GM18502 (cell line): ENCODE measurements around the gene RBMS3.
"Not testable (repeated sequence)": the region's sequence is repeated elsewhere in the genome, so short reads cannot be mapped to it uniquely, and the experiment has no call there.

Experiments
- ATAC-seq: cut with Tn5 transposase; IDR thresholded peaks from one replicate; pipeline ENCODE4 v1.9.1; 2021; ENCODE audit warnings: mild to moderate bottlenecking; ENCODE audit not compliant: unreplicated experiment, poor library complexity

The RBMS3 gene

DNA sequence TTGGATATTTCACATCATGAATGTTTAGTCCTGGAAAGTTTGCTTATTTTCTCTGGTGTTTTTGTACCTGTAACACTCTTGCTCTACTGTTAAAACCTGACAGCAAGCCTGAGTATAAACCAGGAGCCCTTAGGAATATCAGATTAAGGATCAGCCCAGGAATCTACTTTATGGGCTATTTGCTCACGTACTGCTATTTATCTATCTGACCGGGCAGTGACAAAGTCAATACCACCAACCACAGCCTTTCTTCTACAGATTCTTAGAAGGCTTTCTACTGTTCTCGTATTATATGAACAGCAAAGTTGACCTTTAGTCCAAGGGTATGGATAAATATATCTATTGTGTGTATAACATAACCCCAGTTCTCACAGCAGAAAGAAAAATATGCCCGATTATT lies 521.2 kb downstream of the RBMS3 start:
- no peak for ATAC-seq

DNA sequence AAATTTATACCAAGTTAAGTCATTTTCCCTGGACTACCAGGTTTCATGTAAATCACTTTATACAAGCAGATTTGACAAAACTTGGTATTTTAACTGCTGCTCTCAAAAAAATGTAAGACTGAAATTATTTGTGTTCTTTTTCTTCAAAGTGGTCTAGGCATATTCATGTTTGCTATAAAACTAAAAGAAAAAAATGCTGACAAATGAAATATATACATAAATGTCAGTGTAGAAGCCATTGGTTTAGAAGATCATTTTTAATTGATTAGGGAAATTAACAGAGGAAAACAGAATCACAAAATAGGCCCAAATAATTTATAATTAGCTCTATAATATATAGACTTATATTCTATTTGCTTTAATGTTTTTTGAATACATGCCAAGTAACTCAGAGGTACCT lies 523.2 kb downstream of the RBMS3 start:
- ATAC-seq: no peak

DNA sequence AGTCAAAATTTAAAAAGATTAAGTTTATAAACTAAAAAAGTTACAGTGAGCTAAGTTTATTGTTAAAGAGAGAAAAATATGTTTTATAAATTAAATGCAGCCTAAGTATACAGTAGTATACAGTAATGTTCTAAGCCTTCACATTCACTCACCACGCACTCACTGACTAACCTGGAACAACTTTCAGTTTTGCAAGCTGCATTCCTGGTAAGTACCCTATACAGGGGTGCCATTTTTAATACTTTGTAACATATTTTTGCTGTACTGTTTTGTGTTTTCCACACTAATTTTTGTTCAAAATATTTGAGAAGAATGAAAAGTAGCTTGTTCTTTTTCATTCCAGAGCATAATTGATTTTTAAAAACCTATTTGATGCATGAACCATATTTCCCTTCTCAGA lies 524.9 kb downstream of the RBMS3 start:
- ATAC-seq: no peak

DNA sequence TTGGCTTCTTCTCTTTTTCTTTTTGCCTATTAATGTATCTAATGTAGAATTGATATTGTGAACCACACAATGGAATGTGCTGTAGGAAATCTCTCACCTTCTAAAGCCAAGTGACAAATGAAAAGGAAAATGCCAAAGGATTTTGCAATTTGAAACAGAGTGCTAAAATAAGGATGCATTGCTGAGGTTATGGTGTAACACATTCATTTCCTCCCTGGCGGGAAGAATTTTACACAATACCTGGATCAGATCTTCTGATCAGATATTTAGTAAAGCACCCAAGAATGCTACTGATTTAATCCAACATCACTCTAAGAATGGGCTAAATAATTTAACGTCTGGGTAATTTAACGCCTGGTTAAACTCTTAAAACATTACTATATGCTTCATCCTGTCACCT lies 527.5 kb downstream of the RBMS3 start:
- ATAC-seq: not testable (repeated sequence)

DNA sequence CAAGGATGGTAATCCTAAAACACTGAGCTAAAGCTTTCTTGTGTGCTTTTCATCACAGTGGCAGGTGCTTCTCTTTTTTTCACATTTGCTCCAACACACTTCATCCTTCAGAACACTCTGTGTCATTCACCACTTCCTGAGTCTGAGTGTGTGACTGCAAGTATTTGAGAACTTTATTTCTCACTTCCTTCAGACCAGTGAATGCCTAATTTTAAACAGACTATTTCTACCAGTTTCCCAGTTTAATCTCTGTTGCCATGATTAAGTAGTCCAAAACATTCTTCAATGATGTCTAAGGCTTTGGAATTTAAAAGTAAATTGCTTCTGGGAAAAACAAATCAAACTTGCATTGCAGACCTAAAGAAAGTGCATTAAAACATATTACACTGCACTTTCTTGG lies 541.2 kb downstream of the RBMS3 start:
- no peak for ATAC-seq

DNA sequence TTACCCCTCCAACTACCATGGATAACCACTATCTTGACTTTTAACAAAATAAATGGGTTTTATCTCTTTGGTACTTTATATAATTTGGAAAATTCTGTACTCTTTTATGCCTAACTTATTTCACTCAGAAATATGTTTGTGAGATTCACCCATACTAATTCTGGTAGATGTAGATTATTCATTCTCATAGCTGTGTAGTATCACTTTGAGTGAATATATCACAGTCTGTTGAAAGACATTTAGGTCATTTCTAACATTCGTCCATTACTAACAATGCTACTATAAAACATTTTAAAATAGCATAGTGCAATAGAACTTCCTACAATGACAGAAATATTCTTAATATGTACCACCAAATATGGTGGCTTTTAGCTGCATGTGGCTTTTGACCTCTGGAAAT lies 542.4 kb downstream of the RBMS3 start:
- ATAC-seq: no peak

DNA sequence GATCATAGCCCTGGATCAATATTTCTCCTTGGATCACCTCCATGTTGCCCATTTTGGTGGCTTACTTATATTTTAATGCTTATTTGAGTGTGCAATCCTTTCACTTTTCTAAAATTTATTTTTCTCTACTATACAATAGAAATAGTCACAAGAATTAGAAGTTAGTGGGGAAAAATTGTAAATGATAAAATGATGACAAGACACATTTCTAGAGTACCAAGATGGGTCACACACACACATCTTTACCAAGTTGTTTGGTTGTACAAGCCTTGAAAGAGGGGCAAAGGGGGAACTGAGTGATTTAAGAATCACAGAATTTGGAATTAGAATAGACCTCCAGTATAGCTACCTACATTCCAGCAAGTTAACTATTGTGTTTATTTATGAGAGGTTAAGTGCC lies 545.8 kb downstream of the RBMS3 start:
- ATAC-seq: no peak

DNA sequence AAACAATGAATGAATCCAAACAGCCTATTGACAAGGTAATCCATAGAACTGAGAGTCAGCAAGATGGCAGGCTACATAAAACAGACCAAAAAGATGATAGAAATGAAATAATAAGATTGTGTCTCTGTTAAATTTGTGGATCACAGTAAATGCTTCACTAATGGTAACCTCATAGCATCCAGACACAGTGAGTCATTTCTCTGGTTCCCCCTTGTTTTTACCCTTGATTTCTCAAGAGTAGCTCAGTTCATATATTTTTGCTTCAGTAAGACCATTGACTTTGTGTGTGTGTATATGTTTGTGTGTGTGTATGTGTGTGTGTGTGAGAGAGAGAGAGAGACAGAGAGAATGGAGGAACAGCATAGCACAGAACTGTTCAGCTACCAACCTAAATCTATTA lies 546.9 kb downstream of the RBMS3 start:
- ATAC-seq: no peak

DNA sequence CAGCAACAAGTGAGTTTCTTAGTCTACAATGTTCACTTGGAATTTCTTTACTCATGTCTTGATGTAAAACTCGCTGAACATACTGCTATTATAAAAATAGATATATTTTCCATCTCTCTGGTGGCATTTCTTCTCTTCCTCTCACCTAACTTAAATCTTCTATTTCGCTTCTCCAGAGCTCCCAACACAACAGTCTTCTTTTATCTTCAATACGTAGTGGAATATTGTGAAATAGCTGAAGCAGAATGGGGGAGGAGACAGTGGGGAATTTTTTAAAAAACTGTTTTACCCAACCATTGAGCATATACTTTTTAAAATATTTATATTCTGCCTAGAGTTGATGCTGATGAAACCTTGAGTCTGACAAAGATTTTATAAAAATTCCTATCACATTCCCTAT lies 548.5 kb downstream of the RBMS3 start:
- no peak for ATAC-seq

DNA sequence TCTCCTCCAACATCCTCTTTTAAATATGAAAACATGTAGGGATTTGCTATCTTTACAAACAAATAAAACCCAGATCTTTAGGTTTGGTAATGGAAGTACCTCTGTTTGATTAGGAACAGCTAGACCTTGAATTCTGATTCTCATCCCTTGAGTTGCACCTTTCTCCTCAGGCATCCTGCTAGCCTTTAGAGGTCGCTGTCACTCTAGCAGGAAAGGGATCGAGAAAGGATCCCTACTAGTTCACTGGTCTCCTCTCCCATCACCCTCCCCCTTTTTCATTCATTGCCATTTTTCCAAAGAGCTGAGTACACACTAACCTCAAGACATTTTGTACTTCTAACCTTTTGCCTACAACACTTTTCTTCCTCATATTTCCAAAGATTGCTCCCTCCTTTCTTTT lies 569.8 kb downstream of the RBMS3 start:
- no peak for ATAC-seq

DNA sequence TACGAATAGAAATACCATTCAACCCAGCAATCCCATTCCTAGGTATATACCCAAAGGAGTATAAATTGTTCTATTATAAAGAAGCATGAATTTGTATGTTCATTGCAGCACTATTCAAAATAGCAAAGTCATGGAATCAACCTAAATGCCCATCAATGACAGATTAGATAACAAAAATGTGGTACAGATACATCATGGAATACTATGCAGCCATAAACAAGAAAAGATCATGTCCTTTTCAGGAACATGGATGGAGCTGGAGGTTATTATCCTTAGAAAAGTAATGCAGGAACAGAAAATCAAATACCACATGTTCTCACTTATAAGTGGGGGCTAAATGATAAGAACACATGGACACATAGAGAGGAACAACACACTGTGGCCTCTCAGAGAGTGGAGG lies 571.9 kb downstream of the RBMS3 start:
- no peak for ATAC-seq

DNA sequence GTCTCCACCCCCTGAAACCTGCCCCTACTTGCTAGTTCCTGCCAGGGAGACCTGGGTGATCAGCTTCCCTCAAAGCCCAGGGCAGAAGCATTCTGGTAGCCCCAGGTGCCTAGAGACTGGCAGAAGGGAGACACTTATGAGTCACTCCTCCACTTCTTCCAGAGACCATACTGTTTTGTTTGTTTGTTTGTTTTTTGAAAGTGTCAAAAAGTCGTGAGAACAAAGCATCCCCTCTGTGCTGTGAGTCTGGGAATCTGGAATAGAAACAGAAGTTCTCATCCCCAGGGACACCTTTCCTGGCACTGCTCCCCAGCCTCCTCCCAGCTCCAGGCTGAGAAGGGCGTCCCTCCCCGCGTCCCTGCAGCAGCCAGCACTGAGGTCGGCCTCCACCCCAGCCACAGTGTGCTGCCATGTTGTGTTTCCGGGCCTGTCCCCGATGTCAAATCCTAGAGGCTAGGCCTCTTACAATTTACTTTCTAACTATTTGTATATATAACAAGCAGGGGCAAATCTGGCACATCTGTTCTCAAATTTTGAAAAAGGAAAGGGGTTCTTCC lies 573.0 kb downstream of the RBMS3 start:
- ATAC-seq: no peak

DNA sequence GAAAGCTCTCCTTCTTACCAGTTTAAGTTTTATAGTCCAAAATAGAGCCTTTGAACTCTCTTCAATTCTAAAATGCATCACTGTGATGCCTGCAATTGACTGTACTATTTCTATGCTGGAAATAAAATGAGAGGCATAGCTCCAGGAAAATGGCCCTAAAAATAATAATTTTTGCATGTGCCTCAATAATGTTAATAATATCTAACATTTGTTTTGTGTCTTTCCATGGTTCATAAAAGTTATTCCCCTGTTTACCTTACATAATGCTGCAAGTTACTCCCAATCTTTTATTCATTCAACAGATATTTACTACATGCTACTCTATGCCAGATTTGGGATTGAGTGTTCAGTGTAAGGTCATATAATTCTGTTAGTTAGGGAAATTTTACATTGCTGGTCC lies 574.0 kb downstream of the RBMS3 start:
- no peak for ATAC-seq

DNA sequence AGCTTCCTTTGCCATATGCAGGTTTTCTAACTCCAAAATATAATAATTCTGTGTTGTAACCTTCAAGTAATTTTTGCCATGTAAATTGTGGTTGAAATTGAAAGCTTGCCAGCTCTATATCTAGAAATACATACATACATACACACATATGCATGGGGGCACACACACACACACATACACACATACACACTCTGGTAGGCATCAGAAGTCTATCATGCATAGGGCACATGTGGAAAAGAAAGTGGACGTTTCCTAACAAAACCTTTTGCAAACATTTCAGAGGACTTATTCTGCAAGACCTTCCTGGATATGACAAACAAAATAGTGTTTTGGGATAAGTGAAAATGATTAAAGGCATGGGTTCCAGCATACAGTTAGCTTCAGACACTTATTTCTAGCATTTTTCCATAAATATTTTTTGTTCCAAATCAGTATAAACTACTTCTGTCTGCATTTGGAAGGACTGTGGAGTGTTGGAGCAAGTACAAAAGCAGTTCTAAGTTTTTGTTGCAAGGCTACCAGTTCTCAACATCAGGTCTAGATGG lies 578.9 kb downstream of the RBMS3 start:
- no peak for ATAC-seq

DNA sequence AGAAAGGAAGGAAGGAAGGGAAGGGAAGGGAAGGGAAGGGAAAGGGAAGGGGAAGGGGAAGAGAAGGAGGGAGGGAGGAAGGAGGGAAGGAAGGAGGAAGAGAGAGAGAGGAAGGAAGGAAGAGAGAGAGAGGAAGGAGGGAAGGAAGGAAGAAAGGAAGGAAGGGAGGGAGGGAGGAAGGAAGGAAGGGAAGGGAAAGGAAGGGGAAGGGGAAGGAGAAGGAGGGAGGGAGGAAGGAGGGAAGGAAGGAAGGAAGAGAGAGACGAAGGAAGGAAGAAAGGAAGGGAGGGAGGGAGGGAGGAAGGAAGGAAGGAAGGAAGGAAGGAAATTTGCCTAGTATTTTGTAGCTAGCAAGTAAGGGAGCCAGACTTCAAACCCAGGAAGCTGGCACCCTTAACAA lies 583.9 kb downstream of the RBMS3 start:
- no peak for ATAC-seq

DNA sequence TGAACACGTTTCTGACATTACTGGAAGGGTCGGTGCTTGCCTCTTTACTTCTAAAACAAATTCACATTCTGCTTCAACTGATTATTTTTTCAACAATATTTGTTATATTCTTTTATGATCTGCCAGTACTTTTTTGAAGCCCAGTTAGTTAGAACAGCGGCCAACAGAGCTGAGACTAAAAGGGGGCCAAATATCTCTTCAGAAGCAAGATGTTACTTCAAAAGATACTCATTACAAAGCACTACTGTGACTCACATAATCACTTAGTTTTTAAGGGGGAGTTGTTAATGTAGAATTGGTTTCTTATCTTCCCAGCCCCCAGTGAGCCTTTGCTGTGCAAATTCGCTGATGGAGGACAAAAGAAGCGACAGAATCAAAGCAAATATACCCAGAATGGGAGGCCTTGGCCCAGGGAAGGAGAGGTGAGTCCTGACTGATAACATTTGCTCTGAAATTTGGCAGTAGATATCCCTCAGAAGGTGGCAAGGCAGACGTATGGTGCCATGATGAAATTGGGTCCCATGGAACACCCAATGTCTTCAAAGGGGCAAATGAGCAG lies 587.8 kb downstream of the RBMS3 start:
- ATAC-seq: no peak

DNA sequence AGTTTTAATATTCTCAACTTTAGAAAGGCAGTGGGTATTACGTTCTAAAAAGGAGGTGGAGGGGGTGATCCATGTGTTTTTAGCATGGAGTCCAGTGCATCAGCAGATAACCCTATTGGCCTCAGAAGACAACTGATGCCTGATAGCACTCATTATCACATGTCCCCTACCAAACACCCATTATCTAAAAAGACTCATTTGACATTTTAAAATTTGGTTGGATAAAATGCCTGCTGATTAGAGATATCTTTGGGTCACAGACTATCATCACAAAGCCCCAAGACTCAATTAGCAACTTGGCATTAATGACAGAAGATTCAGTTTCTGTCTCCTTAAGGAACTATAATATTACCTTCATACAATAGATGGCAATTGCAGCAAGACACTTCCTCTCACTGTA lies 589.3 kb downstream of the RBMS3 start:
- ATAC-seq: no peak

DNA sequence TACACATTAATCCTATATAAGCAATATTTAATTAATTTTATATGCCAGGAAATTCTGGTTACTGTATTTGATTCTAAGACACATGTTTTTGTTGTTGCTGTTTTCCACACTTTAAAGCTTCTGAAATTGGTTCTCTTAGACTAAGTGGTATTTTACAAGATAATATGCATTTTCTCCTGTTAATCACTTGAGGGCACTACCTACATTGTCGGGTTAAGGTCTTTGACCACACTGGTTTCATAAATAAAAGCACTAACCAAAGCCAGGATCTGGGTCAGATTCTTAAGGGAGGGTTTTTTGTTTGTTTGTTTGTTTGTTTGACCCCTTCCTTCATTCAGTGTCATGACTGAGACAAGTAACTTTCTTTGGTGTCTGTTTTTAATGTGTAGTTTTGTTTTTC lies 590.2 kb downstream of the RBMS3 start:
- ATAC-seq: no peak

DNA sequence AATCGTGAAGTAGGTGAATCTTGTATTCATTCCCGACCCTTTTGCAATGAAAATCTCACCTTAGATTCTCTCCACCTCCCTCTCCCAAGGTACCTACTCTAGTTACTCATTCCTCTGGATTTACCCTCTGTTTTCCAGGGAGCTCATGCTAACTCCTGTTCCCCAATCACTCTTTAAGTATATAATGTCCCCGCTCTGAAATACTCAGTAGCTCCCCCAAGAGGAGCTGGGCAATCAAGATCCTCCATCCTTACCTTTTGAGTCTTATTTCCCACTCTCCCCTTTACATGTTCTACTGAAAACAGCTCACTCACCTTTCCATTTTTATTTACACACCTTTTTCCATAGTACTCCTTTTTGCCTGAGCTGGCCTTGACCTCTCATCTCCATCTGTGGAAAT lies 599.9 kb downstream of the RBMS3 start:
- no peak for ATAC-seq

DNA sequence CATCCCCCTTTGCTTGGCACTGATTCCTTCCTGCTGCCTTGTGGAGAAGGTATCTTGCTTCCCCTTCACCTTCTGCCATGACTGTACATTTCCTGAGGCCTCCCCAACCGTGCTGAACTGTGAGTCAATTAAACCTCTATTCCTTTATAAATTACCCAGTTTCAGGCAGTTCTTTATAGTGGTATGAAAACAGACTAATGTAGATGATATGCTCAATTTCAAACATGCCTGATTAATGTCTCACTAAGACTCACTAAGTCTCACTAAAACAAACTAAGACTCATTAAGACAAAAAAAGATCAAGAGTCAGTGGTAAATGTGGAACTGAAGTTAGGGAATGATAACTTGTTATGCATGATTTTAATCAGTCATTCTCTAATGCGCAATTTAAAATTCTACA lies 606.6 kb downstream of the RBMS3 start:
- ATAC-seq: no peak

DNA sequence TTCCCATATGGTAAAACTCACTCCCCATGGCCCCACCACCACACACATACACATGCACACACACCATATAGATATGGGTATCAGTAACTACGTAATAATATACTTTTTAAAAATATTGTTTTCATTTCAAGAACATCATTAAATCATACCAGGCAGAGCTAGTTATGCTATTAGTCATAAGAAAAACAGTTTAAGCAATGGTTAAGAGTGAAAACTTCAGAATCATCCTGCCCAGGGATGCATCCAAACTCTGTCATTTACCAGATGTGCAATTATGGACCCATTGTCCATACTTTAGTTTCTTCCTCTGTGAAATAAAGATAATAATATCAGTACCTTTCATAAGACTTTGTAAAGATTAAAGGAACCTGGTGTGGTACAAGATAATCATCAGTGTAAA lies 608.3 kb downstream of the RBMS3 start:
- ATAC-seq: no peak

DNA sequence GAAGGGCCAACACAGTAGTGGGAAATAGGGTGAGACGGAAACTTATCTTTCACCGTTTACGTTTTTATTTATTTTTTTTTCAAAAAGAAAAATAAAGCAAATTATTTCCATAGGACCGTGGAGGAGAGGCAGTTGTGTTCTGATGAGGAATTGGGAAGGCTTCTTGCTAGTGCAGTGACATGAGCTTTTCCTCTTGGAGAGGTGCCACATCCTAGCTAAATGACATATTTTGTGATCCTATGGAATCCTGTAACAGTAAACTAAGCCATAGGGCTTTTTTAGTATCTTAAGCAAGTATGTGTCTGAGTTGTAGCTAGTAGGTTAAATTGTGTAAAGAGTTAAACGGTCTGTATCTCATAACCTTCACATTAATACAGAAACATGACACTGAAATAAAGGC lies 609.9 kb downstream of the RBMS3 start:
- ATAC-seq: no peak
